Loucy (cell line): ENCODE results near the gene HOXC12.

Source experiments
- EZH2phosphoT487 ChIP-seq: fragments of 200-600 bp; IDR thresholded peaks from 2 replicates; pipeline ENCODE4 v1.6.1; 2018; ENCODE audit warnings: antibody characterized with exemption, mild to moderate bottlenecking, moderate library complexity, borderline replicate concordance
- TF ChIP-seq, protein P1 (sequence below): fragments of 200-600 bp; sonication (generic); conservative IDR thresholded peaks from 2 replicates; pipeline ENCODE4 v1.5.1; 2014; ENCODE audit warnings: mild to moderate bottlenecking, antibody characterized with exemption, low read length

DNA sequence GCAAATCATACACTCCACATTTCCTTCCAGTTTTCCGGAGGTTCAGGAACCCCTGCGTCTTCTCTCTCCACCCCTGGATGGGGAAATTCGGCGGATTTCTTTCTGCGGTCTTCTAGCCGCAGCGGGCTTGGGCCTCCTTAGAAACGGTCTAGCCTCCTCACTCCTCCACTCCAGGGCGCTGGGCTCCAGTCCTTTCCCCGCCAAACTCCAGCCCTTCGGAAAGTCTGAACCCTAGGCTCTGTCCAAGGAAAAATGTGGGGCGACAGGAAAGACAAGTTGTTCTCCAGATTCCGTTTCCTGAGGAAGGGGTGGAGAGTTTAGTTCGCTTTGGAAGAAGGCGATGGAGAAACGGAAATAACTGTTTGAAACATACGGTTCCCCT is 28.9 kb downstream of the HOXC12 start:
- TF ChIP-seq, protein P1, sequence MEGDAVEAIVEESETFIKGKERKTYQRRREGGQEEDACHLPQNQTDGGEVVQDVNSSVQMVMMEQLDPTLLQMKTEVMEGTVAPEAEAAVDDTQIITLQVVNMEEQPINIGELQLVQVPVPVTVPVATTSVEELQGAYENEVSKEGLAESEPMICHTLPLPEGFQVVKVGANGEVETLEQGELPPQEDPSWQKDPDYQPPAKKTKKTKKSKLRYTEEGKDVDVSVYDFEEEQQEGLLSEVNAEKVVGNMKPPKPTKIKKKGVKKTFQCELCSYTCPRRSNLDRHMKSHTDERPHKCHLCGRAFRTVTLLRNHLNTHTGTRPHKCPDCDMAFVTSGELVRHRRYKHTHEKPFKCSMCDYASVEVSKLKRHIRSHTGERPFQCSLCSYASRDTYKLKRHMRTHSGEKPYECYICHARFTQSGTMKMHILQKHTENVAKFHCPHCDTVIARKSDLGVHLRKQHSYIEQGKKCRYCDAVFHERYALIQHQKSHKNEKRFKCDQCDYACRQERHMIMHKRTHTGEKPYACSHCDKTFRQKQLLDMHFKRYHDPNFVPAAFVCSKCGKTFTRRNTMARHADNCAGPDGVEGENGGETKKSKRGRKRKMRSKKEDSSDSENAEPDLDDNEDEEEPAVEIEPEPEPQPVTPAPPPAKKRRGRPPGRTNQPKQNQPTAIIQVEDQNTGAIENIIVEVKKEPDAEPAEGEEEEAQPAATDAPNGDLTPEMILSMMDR, result no peak
- TF ChIP-seq EZH2phosphoT487, result no peak
